Activated gamma-delta T cell (primary cell): Measurements from ENCODE around the gene BGN.

Experiments
- DNase-seq: peaks from one replicate; lab custom pipeline; 2025; lab: John Stamatoyannopoulos, UW

The BGN gene

GRCh38 chrX:153460826-153461225, 34.0 kb upstream of the BGN start:
- no peak for DNase-seq

- no peak for DNase-seq
Measured at GRCh38 chrX:153462291-153462690, 32.5 kb upstream of the BGN start.

- no peak for DNase-seq
Measured at GRCh38 chrX:153463031-153463430, 31.7 kb upstream of the BGN start.

- no peak for DNase-seq
Measured at GRCh38 chrX:153463556-153463955, 31.2 kb upstream of the BGN start.

- no peak for DNase-seq
Measured at GRCh38 chrX:153464116-153464515, 30.7 kb upstream of the BGN start.

GRCh38 chrX:153465691-153466380, 28.9 kb upstream of the BGN start:
- DNase-seq: no peak

- no peak for DNase-seq
Measured at GRCh38 chrX:153468008-153468580, 26.7 kb upstream of the BGN start.

GRCh38 chrX:153469811-153470410, 24.9 kb upstream of the BGN start:
- no peak for DNase-seq

- DNase-seq: peak; percentile 87
Measured at GRCh38 chrX:153470411-153471363, 24.1 kb upstream of the BGN start, which contains the start of gene HAUS7. Gene HAUS7 (minus strand): TSS chrX:153470576. CDS start chrX:153470557, 19 bp downstream.

- no peak for DNase-seq
Measured at GRCh38 chrX:153471663-153472280, 23.0 kb upstream of the BGN start.

- DNase-seq: no peak
Measured at GRCh38 chrX:153473126-153473525, 21.7 kb upstream of the BGN start.

GRCh38 chrX:153474266-153474665, 20.5 kb upstream of the BGN start:
- no peak for DNase-seq

- peak; percentile 42 for DNase-seq
Measured at GRCh38 chrX:153474718-153475117, 20.1 kb upstream of the BGN start.

GRCh38 chrX:153475271-153475670, 19.5 kb upstream of the BGN start:
- DNase-seq: no peak

- no peak for DNase-seq
Measured at GRCh38 chrX:153475751-153476281, 19.0 kb upstream of the BGN start.

- no peak for DNase-seq
Measured at GRCh38 chrX:153476666-153477363, 18.0 kb upstream of the BGN start.

- DNase-seq: no peak
Measured at GRCh38 chrX:153477364-153477857, 17.4 kb upstream of the BGN start.

GRCh38 chrX:153477901-153478300, 16.9 kb upstream of the BGN start:
- DNase-seq: no peak

- no peak for DNase-seq
Measured at GRCh38 chrX:153478746-153479145, 16.0 kb upstream of the BGN start.

GRCh38 chrX:153481043-153481442, 13.7 kb upstream of the BGN start:
- no peak for DNase-seq
